Limb (tissue), 2 donors: ENCODE results near the gene BMX.

Source experiments
- DNase-seq, 2 donors: peaks; one replicate each; pipeline ENCODE4 v3.0.0-alpha.2; 2016; ENCODE audit errors: extremely low spot score in 2 of 2

The BMX gene

DNA sequence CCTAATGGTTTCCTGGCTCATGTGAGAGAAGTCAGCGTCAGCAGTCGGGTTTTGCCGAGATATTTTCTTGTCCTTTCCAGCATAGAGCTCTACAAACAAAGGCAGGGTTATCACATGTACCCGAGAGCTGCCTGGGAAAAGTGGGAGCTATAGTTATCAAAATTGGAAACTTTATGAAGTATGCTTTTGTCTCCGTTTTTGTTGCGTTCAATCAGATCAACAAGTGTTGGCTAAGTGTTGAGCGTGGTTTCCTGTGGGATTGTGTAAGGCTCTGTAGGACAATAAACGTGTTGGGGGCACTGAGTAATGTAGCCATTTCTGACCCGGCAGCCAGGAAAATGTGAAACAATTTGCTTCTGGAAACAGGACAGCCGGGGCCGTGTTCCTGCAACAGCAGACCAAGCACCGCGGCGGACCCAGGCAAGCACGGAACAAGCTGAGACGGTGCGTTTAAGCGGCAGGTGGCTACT is at the start of gene BMX:
TSS of gene BMX (plus strand) at position 311 of the 470 bp plus-strand sequence. CDS start 7,547 bp downstream, outside the sequence.
- DNase-seq, result no peak

DNA sequence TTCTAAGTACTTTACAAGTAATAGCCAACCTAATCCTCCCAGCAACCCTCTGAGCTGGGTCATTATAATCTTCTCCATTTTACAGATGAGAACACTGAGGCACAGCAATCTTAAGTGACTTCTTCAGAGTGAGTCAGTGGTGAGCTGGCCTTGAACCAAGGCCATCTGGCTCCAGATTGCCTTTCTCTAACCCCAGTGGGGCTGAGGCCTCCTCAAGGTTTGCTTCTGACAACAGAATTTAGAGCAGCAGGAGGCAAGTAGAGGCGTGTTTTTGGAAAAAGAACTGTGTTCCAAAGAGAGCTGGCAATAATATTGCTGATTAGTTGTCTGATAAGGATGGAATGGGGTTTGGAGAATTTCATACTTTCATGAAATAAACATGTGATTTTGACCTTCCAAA is 48.7 kb upstream of the BMX start:
- no peak for DNase-seq

DNA sequence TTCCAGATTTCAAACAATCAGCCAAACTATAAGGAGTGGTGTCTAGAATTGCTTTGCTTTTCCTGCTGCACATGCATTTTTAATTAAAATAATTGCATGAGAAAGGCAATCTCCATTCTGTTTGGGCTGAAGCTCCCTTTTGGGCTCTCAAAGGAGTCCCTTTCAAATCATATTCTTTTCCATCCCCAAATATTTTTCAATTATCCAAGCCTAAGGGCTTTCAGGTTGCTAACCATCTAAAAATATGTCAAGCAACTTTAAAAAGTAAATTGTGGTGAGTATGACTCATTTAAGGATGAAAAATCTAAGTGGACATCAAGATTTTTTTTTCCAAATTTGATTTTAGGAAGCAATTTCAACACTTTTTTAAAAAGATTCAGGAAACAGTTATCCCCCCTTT is 35.9 kb upstream of the BMX start:
- no peak for DNase-seq

DNA sequence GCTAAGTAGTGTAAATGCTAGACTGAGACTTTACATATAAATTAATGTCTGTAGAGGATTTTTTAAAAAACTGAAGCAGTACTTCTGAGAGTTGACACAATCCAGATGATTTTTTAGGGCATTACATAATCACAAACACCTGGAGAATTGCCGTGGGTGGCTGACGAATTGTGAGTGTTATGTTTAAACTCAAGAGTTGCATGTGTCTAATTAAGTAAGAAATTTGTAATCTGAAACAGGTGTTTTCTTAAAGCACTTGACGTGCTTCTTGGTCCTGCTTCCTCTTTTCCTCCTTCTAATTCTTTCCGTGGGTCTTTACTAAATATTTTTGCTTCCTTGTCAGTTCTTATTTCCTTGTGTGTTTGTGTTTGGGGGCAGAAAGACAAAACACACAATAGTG is 35.3 kb upstream of the BMX start:
- no peak for DNase-seq

DNA sequence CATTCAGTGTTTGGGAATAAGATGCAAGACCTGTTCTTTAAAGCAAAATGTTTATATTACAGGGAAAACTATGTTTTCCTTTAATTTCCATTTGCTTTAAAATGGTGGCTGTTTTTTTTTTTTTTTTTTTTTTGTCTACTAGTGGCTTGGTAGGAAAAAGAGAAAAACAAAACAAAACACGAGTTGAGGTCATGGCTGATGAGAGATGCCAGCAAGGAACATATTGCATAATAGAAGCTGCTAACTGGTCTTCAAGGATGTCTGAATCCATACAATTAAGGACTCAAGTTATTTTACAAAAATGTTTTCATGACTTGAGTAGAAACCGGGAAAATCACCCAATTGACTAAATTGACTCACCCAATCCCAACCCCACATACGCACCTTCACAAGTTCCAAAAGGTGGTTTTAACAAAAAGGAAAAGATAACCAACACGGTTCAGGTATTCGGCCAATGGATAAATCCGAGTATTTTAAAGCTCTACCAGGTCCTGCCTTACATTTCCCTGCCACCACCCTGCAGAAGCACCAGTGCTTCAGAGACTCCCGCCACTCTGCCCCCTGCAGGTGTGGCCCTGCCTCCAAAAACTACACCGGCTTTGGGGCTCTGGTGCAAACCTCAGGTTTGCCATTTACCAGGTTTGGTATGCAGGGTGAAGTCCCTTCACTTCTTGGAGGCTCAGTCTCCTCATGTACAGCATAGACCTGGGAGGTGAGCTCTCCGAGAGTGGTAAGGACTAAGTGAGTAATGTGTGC is 34.5 kb upstream of the BMX start:
- DNase-seq, result no peak

GRCh38 chrX:15468036-15468435 is 32.6 kb upstream of the BMX start:
- peak in 1 of 2 donors; percentile 50 for DNase-seq

DNA sequence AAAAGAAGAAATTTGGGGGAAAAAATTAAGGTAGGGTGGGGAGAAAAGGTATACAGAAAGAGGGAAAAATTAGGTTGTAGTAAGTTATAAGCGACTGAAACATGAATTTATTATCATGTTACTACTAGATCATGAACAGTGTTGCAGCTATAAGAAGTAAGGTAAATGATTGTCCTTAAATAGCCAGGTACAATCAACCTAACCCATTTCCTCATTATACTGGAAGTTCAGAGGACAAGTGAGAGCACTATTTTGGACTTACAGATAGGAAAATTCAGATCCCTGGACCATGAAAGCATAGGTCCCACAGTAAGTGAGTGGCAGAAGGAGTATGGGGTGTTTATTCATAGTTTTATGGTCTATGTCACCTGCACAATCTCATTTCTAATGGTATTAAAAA is 31.0 kb upstream of the BMX start:
- no peak for DNase-seq

DNA sequence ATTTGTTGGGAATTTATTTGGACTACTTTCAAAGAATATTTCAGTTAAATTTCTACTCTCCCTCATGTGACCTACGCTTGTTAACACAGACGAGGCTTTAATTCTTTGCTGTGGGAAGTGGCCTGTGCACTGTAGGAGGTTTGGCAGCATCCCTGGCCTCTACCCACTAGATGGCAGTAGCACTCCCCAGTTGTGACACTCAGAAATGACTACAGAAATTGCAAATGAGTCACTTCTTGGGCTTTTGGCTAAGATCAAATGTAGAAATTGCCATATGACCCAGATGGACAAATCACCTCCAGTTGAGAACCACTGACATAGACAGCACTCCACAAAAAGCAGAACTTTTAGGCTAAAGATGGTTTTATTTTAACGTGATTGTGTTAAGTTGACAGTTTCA is 29.6 kb upstream of the BMX start:
- DNase-seq, result peak in 1 of 2 donors; percentile 61

DNA sequence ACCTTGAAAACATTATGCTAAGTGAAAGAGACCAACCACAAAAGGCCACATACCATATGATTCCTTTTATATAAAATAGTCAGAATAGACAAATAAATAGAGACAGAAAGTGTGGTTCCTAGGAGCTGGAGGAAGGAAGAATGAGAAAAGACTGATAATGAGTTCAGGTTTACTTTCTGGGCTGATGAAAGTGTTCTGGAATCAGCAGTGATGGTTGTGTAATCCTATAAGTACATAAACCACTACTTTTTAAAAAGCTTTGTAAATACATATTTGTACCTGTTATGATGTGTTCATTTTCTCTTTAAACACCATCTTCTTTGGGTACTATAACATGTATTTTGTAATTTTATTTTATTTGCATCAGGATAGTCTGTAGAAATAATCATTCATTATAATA is 28.1 kb upstream of the BMX start:
- no peak for DNase-seq

DNA sequence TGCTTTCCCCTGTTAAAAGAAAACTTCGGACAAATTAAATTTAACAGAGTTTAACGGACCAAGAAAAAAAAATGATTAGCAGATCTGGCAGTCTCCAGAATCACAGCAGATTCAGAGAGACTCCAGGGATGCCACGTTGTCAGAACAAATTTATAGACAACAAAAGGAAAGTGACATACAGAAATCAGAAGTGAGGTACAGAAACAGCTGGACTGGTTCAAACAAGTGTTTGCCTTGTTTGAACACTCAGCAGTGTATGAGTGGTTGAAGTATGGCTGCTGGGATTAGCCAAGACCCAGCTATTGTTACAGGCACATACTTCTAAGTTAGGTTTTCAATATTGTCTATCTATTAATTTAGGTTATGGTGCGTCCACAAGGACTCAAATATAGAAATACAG is 26.6 kb upstream of the BMX start:
- DNase-seq, result no peak

GRCh38 chrX:15475021-15475420 is 25.6 kb upstream of the BMX start:
- DNase-seq, result no peak

DNA sequence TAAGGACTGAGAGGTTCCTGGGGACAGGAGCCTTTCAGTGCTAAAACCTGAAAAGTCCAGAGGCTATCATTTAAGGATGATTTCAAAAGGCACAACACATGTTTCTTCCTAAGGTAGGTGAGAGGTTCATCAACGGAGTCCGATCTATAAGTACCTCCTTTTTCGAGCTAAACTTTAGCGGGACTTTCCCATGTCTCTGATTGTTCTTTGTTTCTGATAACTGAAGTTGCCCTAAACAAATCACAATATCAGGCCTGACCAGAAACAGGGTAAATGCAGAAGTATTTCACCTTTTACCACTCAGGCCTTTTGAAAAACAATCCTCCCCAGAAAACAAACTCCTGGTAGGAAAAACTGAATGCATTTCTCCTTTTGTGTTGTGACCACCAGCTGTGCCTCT is 25.1 kb upstream of the BMX start:
- no peak for DNase-seq

- no peak for DNase-seq
These were observed 16.7 kb upstream of the BMX start for GRCh38 chrX:15483891-15484290.

DNA sequence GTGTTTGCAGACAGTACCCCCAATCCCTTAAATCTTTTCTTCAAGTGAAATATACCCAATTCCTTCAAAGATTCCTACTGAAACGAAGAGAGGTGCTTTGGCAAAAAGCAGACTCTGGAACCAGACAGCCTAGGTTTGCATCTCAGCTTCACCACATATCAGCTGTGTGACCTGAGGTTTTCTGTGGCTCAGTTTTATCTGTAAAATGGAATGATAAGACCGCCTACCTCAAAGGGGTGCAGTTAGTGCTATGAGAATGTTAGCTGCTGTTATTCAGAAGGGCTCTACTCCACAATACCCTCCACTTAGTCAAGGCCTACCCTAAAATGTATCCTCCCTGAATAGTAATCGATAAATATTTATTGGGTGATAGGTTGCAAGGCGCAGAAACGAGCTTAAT is 8.1 kb upstream of the BMX start:
- no peak for DNase-seq

DNA sequence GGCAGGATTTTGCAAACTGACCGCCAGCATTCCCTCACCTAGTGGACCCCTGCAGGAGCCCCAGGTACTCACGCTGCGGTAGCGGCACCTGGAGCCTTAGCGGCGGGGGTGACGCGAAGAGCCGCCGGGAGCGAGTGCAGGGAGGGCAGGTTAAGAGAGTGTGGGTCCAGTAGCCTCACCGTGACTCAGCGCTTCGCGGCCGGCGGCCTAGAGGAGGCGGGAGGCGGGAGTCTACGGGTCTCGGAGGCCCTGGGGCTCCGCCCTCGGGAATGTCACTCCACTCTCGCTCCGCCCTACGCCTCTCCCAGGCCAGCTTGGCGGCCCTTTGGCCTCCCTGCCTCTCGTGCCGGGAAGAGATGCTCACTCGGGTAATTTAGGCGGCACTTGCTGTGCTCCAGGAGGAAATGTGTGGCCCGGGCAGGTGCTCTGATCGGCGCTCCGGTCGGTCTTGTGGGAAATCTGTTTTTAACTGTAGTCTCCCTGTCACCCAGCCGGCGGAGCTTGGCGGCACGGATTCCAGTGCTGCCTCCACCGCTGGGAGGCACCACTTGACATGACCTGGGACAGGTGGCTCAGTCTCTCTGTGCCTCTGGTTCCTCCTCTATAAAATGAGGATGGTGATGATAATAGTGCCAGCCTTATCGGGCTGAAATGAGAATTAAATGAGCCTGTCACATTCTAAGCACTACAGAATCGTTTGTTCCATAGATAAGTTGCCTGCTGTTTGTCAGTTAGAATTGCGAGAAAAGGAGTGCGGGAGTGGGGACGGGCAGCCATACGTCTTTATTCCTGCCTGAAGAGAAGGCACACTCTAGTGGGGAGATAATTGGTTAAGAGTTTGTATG is 7.3 kb upstream of the BMX start, which contains the start of gene PIR:
TSS of gene PIR (minus strand) at position 216 of the 845 bp plus-strand sequence. CDS start 2,076 bp downstream, outside the sequence.
- peak; percentile 24 to 77 for DNase-seq

DNA sequence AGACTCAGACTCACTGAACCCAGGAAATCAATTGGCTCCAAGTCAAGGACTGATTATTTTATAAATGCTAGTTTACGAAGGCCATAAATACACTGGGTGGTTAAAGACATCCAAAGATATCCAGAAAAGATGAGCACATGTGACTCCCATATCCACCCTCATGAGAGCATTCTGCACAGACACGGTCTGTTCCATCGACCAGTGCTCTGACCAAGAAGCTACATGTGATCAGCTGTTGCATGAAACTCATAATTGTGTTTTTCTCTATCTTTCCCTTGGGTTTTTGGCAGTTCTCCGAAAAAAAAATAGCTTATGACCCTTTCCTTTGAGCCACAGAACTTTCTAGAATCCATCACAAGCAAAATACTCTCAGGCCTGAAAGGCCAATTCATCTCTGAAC is 4.8 kb upstream of the BMX start:
- DNase-seq, result no peak

DNA sequence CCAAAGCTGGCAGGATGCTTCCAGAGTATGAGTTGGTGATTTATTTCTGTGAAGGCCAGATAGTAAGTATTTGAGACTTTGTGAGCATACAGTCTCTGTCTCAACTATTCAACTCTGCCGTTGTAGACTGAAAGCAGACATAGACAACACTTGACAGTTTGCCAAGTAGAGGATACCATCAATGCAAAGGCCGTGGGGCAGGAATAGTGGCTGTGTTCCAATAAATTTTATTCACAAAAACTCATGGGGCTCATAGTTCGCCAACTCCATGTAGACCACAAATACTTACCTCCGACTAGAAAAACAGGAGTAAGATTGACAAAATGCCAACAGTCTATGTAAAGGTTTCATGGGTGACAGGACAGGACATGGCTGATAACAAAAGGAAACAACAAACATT is 3.8 kb upstream of the BMX start:
- DNase-seq, result no peak

DNA sequence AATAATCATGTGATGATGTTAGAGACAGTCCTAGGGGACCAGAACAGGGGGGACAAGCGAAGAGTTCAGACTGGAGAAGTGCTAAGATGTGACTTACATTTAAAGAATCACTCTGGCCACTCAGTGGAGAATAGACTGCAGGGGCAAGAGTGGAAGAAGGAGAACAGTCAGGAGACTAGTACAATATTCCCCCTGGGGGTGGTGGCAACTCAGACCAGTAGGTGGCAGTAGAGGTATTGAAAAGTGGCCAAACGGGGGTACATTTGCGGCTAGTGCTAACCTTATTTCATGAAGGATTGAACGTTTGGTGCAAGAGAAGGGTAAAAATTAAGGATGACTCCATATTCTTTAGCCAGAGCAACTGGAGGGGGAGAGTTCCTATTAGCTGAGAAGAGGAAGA is 2.7 kb upstream of the BMX start:
- DNase-seq, result peak in 1 of 2 donors; percentile 37

- no peak for DNase-seq
These were observed 1.9 kb upstream of the BMX start for GRCh38 chrX:15498741-15499140.

DNA sequence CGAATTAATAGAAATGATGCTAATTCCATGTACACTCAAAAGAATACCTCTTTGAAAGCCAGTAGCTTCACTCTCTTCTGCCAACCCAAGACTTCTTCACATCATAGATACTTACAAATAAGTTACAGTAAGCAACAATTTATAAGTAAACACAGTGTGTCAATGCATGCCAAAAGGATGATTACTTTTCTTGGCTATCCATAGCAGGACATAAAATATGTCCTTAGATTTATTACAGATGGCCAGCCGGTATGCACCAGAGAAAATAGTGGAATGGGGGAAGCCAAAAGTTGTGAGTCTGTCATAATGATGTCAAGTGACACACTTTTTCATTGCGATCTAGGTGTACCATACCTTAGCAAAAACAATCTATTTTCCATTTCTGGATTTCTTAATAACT is 631 bp upstream of the BMX start:
- DNase-seq, result no peak

DNA sequence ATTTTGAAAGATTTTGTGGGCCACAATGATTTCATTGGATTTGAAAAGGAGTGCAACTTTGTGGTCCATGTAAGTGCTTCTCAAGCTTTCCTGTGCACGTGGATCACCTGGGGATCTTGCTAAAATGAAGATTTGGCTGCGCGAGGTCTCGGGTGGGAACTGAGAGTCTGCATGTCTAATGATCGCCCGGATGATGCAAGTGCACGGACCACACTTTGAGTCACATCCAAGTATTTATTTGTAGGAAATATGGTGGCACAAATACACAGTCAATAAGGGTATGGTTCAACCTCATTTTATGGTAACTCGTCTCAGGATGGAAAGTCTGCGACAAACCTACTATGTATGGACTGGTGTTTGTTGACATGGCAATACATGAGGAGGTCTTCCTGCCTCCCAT is 899 bp downstream of the BMX start:
- DNase-seq, result no peak

DNA sequence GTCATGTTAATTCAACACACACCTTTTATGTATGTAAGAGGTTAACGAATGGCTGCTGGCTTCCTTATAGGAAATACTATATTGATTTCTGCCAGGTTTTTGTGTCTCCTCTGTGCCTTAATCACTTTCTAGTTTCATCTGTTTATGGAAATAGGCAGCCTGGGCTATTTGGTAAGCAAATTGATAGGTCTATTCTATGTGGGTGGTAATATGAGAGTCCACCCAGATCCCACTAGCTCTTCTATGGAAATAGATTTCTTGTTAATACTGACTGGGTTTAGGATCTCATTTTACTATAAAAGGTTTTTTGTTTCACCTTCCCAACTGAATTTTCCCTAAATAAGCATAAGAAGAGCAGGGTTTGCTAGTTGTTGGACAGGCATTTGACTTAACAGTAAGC is 4.1 kb downstream of the BMX start:
- no peak for DNase-seq

- DNase-seq, result no peak
These were observed 4.5 kb downstream of the BMX start for GRCh38 chrX:15505101-15505500.
